ENCODE results near the gene CLN6. TPM values are rescaled to one million over a fixed set of nuclear protein-coding genes. Genes with fewer than 3 reads are reported as not detected.

The CLN6 gene
- total and polyA plus RNA-seq, 9 of the 15 experiments (the other 6 are each of a cell fraction or from before 2014, with no cell fraction given) = 0.71 to 53.3 (median 39.3) TPM

GRCh38 chr15:68187559-68187958, 42.0 kb downstream of the CLN6 start:
- Histone ChIP-seq H3K4me3 (no peak overlapping the region), H3K4me2 (ENCODE audit: insufficient read depth, low read length) (no peak overlapping the region), H3K27ac (ENCODE audit: extremely low read depth, low read depth, low read length) (no peak overlapping the region), H3K79me2 (ENCODE audit: control insufficient read depth, insufficient read depth, low read length) (no peaks in the 10 kb centered on the region), H3K9me3 (replicated peaks; ENCODE audit: control insufficient read depth, insufficient read depth, low read depth, low read length) (no peaks in the 10 kb centered on the region), H3K27me3 (ENCODE audit: control insufficient read depth in 2 of 2, insufficient read depth in 2 of 2, low read length in 2 of 2) (no peaks in the 10 kb centered on the region), H4K20me1 (replicated peaks; ENCODE audit: control insufficient read depth, insufficient read depth, low read length) (no peaks in the 10 kb centered on the region), H3K36me3 (ENCODE audit: control insufficient read depth, insufficient read depth, low read length) (peaks cover 90% of the 10 kb centered on the region), H2AFZ (ENCODE audit: low read depth, low read length) (no peak overlapping the region), H3K4me1 (replicated peaks in 1 of 2; ENCODE audit: control insufficient read depth in 2 of 2, insufficient read depth in 2 of 2, low read length in 2 of 2) (no peaks in the 10 kb centered on the region), H3K9ac (ENCODE audit: insufficient read depth in 1 of 2, low read depth in 2 of 2, low read length in 2 of 2) (no peak overlapping the region), H3K9me1 (ENCODE audit: control insufficient read depth, insufficient read depth, low read length) (no peaks in the 10 kb centered on the region)
- FAIRE-seq = no peak
- ChIA-PET POLR2A (interaction anchor here (0.6 kb wide), 1 partner anchor 13 kb away, joined by 3 read pairs; no protein-coding TSS in a partner anchor), CTCF (ENCODE audit: low intra/inter-chr PET ratio) (no interaction called here)
- no TSS peak for BruUV-seq (replicated peaks)
- no peak for DNase-seq (ENCODE audit: extremely low read depth in 1 of 4, low spot score in 3 of 4)
- ATAC-seq = no peak
- intact Hi-C loops (cut with micrococcal nuclease) (no loop called here), in situ Hi-C loops (cut with MboI) (no loop called here)
- WGBS (ENCODE audit: insufficient coverage, low coverage, missing lambda C conversion rate) = 90% methylated on average over 8 of the region's 9 CpGs
- TF ChIP-seq ZNF143 (CRISPR knock-in tag; IDR thresholded peaks at IDR 0.05) = no peak
- no peak for TF ChIP-seq CTBP1 (IDR thresholded peaks at IDR 0.05; ENCODE audit: borderline replicate concordance)
- no peak for TF ChIP-seq SMARCC2 (IDR thresholded peaks at IDR 0.05; ENCODE audit: low read depth)
- no peak for TF ChIP-seq CTCFL (IDR thresholded peaks at IDR 0.05; ENCODE audit: borderline replicate concordance, insufficient read depth, low read depth, low read length, poor library complexity, severe bottlenecking)
- no peak for TF ChIP-seq SUPT5H (IDR thresholded peaks at IDR 0.05)
- no peak for TF ChIP-seq FOXA1 (IDR thresholded peaks at IDR 0.05; ENCODE audit: borderline replicate concordance)
- no peak for TF ChIP-seq SIRT6 (IDR thresholded peaks at IDR 0.05; ENCODE audit: low read depth, low read length)
- TF ChIP-seq PREB (CRISPR knock-in tag; IDR thresholded peaks at IDR 0.05) = no peak
- TF ChIP-seq RBM22 (IDR thresholded peaks at IDR 0.05; ENCODE audit: low read depth, low read length, poor library complexity, severe bottlenecking) = no peak
